Naive thymus-derived CD4-positive, alpha-beta T cell (primary cell): ENCODE data around the gene XAGE2. TPM values are rescaled to one million over a fixed set of nuclear protein-coding genes. Genes with fewer than 3 reads are reported as not detected.
"Not testable (repeated sequence)": the region's sequence is repeated elsewhere in the genome, so short reads cannot be mapped to it uniquely, and the experiment has no call there.

Experiments used
- ATAC-seq: fragments of 150-1000 bp; cut with Tn5 transposase; 2 replicates; pipeline ENCODE4 v1.10.0; 2021; ENCODE audit warnings: mild to moderate bottlenecking, moderate library complexity
- CTCF ChIA-PET: fragments of 350-600 bp; sonication (Branson Sonifier 250); formaldehyde crosslinking; loops from one replicate; lab custom pipeline; 2021; ENCODE audit warnings: antibody characterized with exemption; lab: Charles Lee
- POLR2A ChIA-PET: fragments of 350-600 bp; sonication (Branson Sonifier 250); formaldehyde crosslinking; loops from one replicate; lab custom pipeline; 2021; ENCODE audit warnings: antibody characterized with exemption, inconsistent platforms; lab: Charles Lee
- DNase-seq, 9 donors: peaks; one replicate each; pipeline versions ENCODE4 v3.0.0 to v3.0.0-alpha.2; 2020 to 2022; ENCODE audit warnings: mixed read lengths in 1 of 9
- H3K27ac ChIP-seq: one replicate; pipeline ENCODE4 v1.7.0; 2013; ENCODE audit warnings: mild to moderate bottlenecking, low read depth, low read length, moderate library complexity
- H3K27me3 ChIP-seq, 2 donors: one replicate each; pipeline ENCODE4 v1.7.0; 2013; ENCODE audit warnings: low read length in 2 of 2, mild to moderate bottlenecking in 2 of 2, moderate library complexity in 2 of 2; ENCODE audit not compliant: control insufficient read depth in 2 of 2, insufficient read depth in 2 of 2
- H3K36me3 ChIP-seq, 3 experiments: 1 replicate in 2 of 3; 2 replicates in 1 of 3; pipeline ENCODE4 v1.7.0; 2013; ENCODE audit warnings: low read length in 3 of 3, mild to moderate bottlenecking in 3 of 3, moderate library complexity in 1 of 3; ENCODE audit not compliant: insufficient read depth in 3 of 3, control insufficient read depth in 2 of 3
- H3K4me1 ChIP-seq, 2 donors: one replicate each; pipeline ENCODE4 v1.7.0; 2013; ENCODE audit warnings: low read length in 2 of 2, mild to moderate bottlenecking in 2 of 2, moderate library complexity in 1 of 2; ENCODE audit not compliant: control insufficient read depth in 2 of 2, insufficient read depth in 2 of 2
- H3K4me3 ChIP-seq: 2 replicates; pipeline ENCODE4 v1.7.0; 2013; ENCODE audit warnings: mild to moderate bottlenecking, low read length
- H3K9me3 ChIP-seq, 3 experiments: 1 replicate in 2 of 3; 2 replicates in 1 of 3; pipeline ENCODE4 v1.7.0; 2013; ENCODE audit warnings: low read length in 3 of 3; ENCODE audit not compliant: control insufficient read depth in 2 of 3
- H3K27ac Mint-ChIP-seq, 9 donors: one replicate each; pipeline ENCODE4 v1.8.0; 2020 to 2022; ENCODE audit warnings: mixed read lengths in 9 of 9, mild to moderate bottlenecking in 8 of 9, moderate library complexity in 5 of 9, inconsistent platforms in 2 of 9
- H3K27me3 Mint-ChIP-seq, 5 donors: one replicate each; pipeline ENCODE4 v1.8.0; 2021 to 2022; ENCODE audit warnings: mixed read lengths in 5 of 5, mild to moderate bottlenecking in 1 of 5
- H3K36me3 Mint-ChIP-seq, 5 donors: one replicate each; pipeline ENCODE4 v1.8.0; 2020 to 2022; ENCODE audit warnings: mixed read lengths in 5 of 5, mild to moderate bottlenecking in 3 of 5, inconsistent platforms in 1 of 5
- H3K4me1 Mint-ChIP-seq, 7 donors: one replicate each; pipeline ENCODE4 v1.8.0; 2020 to 2022; ENCODE audit warnings: mixed read lengths in 7 of 7, mild to moderate bottlenecking in 3 of 7, inconsistent platforms in 1 of 7
- H3K4me3 Mint-ChIP-seq, 10 donors: one replicate each; pipeline ENCODE4 v1.8.0; 2020 to 2022; ENCODE audit warnings: mild to moderate bottlenecking in 10 of 10, mixed read lengths in 10 of 10, moderate library complexity in 6 of 10, inconsistent platforms in 2 of 10
- H3K9me3 Mint-ChIP-seq, 11 donors: one replicate each; pipeline ENCODE4 v1.8.0; 2020 to 2022; ENCODE audit warnings: mixed read lengths in 11 of 11, mild to moderate bottlenecking in 4 of 11, inconsistent platforms in 1 of 11, moderate library complexity in 1 of 11
- intact Hi-C, 2 donors: fragments of 100-400 bp; cut with micrococcal nuclease; formaldehyde crosslinking; loops; one replicate each; pipeline ENCODE4 v1.15.1; 2023
- polyA plus RNA-seq, 2 donors: library from polyadenylated mRNA; unstranded; fragments of 300-500 nt; fragmentation: Illumina TruSeq; gene quantifications; one replicate each; pipeline ENCODE4 v1.2.3, GENCODE V29; 2021
- total RNA-seq, 6 experiments: library from RNA in 5 of 6; stranded (reverse) in 5 of 6; gene quantifications; 1 replicate in 5 of 6; 2 replicates in 1 of 6; pipeline ENCODE4 v1.2.3 and lab custom pipeline; 2021 to 2026

The XAGE2 gene, protein sequence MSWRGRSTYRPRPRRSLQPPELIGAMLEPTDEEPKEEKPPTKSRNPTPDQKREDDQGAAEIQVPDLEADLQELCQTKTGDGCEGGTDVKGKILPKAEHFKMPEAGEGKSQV
- not detected for total RNA-seq
- not detected for polyA plus RNA-seq
- not detected for total RNA-seq (lab: John Stamatoyannopoulos, UW)

- H3K9me3 ChIP-seq, result no peaks in the 10 kb centered on the region
- H3K36me3 ChIP-seq, result no peaks in the 10 kb centered on the region
- Mint-ChIP-seq H3K4me1 (no peaks in the 10 kb centered on the region), H3K36me3 (no peaks in the 10 kb centered on the region), H3K9me3 (peaks cover 0 to 2% (median 0%) of the 10 kb centered on the region in 11 donors), H3K4me3 (peak within 1 kb of the TSS in 1 of 10 donors; percentile 43), H3K27me3 (peaks cover 0 to 8% (median 0%) of the 10 kb centered on the region in 5 donors), H3K27ac (no peak within 1 kb of the TSS)
- no peak within 1 kb of the TSS for H3K27ac ChIP-seq
- CTCF ChIA-PET, result no interaction called here
- ATAC-seq, result no peak
- H3K4me3 ChIP-seq, result no peak within 1 kb of the TSS
- no peaks in the 10 kb centered on the region for H3K4me1 ChIP-seq
- intact Hi-C loops, result no loop called here
- POLR2A ChIA-PET, result no interaction called here
- H3K27me3 ChIP-seq, result no peaks in the 10 kb centered on the region
- no peak for DNase-seq
Observed at GRCh38 chrX:52368368-52369055, at the start of gene XAGE2. TSS of gene XAGE2 (plus strand) at chrX:52369021. CDS start at chrX:52370015, 994 bp downstream.

- ATAC-seq (no peak), DNase-seq (no peak)
- CTCF ChIA-PET, result no interaction called here
- Mint-ChIP-seq H3K4me3 (no peak overlapping the region), H3K36me3 (no peaks in the 10 kb centered on the region), H3K27me3 (peaks cover 0 to 22% (median 6%) of the 10 kb centered on the region in 5 donors), H3K27ac (no peak overlapping the region), H3K4me1 (no peaks in the 10 kb centered on the region), H3K9me3 (peaks cover 0 to 10% (median 2%) of the 10 kb centered on the region in 11 donors)
- POLR2A ChIA-PET, result no interaction called here
- no peak overlapping the region for H3K4me3 ChIP-seq
- H3K36me3 ChIP-seq, result no peaks in the 10 kb centered on the region
- intact Hi-C loops, result no loop called here
- H3K4me1 ChIP-seq, result no peaks in the 10 kb centered on the region
- no peaks in the 10 kb centered on the region for H3K9me3 ChIP-seq
- H3K27me3 ChIP-seq, result no peaks in the 10 kb centered on the region
- H3K27ac ChIP-seq, result no peak overlapping the region
Observed at GRCh38 chrX:52337410-52337809, 31.4 kb upstream of the XAGE2 start.

GRCh38 chrX:52341493-52341892 is 27.3 kb upstream of the XAGE2 start:
- Mint-ChIP-seq H3K9me3 (no peaks in the 10 kb centered on the region), H3K27ac (no peak overlapping the region), H3K4me1 (peaks cover 0 to 1% (median 0%) of the 10 kb centered on the region in 7 donors), H3K27me3 (peaks cover 0 to under 1% (median under 1%) of the 10 kb centered on the region in 5 donors), H3K36me3 (no peaks in the 10 kb centered on the region), H3K4me3 (no peak overlapping the region)
- Histone ChIP-seq H3K27ac (no peak overlapping the region), H3K9me3 (no peaks in the 10 kb centered on the region), H3K27me3 (no peaks in the 10 kb centered on the region), H3K4me3 (no peak overlapping the region), H3K36me3 (no peaks in the 10 kb centered on the region), H3K4me1 (no peaks in the 10 kb centered on the region)
- intact Hi-C loops, result no loop called here
- DNase-seq (no peak), ATAC-seq (no peak)
- POLR2A ChIA-PET, result no interaction called here
- CTCF ChIA-PET, result no interaction called here

GRCh38 chrX:52343131-52343530 is 25.7 kb upstream of the XAGE2 start:
- H3K27ac ChIP-seq, H3K27me3 Mint-ChIP-seq, H3K4me1 Mint-ChIP-seq, POLR2A ChIA-PET, H3K9me3 ChIP-seq, intact Hi-C loops, CTCF ChIA-PET, H3K4me3 Mint-ChIP-seq, H3K36me3 Mint-ChIP-seq, H3K9me3 Mint-ChIP-seq, H3K4me1 ChIP-seq, H3K4me3 ChIP-seq, ATAC-seq, H3K27me3 ChIP-seq, H3K36me3 ChIP-seq, DNase-seq, H3K27ac Mint-ChIP-seq: not testable (repeated sequence)

DNA sequence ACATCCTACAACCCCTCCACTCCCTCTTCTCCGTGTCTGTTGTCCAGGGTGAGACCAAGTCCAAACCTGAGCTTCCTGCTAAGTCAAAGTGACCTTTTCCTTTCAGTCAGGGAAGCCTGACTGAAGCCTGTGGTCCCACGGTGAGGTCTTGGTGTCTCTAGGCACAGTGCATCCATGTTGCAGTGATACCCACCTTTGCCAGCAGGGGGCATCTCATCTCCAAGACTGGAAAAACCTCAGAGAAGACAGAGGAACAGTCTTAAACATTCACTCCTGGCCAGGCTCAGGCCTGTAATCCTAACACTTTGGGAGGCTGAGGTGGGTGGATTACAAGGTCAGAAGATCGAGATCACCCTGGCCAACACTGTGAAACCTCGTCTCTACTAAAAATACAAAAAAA is 23.4 kb upstream of the XAGE2 start:
- H3K27me3 ChIP-seq, H3K4me3 Mint-ChIP-seq, ATAC-seq, H3K4me1 ChIP-seq, H3K27ac Mint-ChIP-seq, H3K4me3 ChIP-seq, H3K36me3 Mint-ChIP-seq, H3K27ac ChIP-seq, H3K4me1 Mint-ChIP-seq, H3K9me3 ChIP-seq, POLR2A ChIA-PET, intact Hi-C loops, H3K36me3 ChIP-seq, H3K9me3 Mint-ChIP-seq, H3K27me3 Mint-ChIP-seq: not testable (repeated sequence)
- CTCF ChIA-PET, result interaction anchor here (0.6 kb wide), 1 partner anchor 72 kb away, joined by 3 read pairs; no protein-coding TSS in a partner anchor
- peak in 6 of 9 donors; percentile 2 to 30 (median 15) for DNase-seq

GRCh38 chrX:52346174-52347165 is 22.4 kb upstream of the XAGE2 start:
- Mint-ChIP-seq H3K4me1 (peaks cover 0 to 1% (median 0%) of the 10 kb centered on the region in 7 donors), H3K4me3 (no peak overlapping the region), H3K27me3 (no peaks in the 10 kb centered on the region), H3K27ac (no peak overlapping the region), H3K36me3 (no peaks in the 10 kb centered on the region), H3K9me3 (no peaks in the 10 kb centered on the region)
- Histone ChIP-seq H3K27me3 (no peaks in the 10 kb centered on the region), H3K4me1 (no peaks in the 10 kb centered on the region), H3K4me3 (no peak overlapping the region), H3K27ac (no peak overlapping the region), H3K36me3 (no peaks in the 10 kb centered on the region), H3K9me3 (no peaks in the 10 kb centered on the region)
- no peak for ATAC-seq
- DNase-seq, result no peak
- intact Hi-C loops, result no loop called here
- ChIA-PET POLR2A (no interaction called here), CTCF (no interaction called here)
